ENCODE data around the gene SIRT1. TPM values are rescaled to one million over a fixed set of nuclear protein-coding genes. Genes with fewer than 3 reads are reported as not detected.
"Not testable (repeated sequence)": the region's sequence is repeated elsewhere in the genome, so short reads cannot be mapped to it uniquely, and the experiment has no call there.

SIRT1 gene
- total and polyA plus RNA-seq, 2 of the 4 experiments (the other 2 are of a cell fraction) = 9.5 to 12.9 TPM

- POLR2A ChIA-PET (ENCODE audit: unreplicated experiment) = interaction anchor here (0.6 to 0.7 kb wide), 2 partner anchors 11 to 156 kb away, joined by 3 to 7 read pairs; no protein-coding TSS in a partner anchor
These were observed 48.7 kb upstream of the SIRT1 start for GRCh38 chr10:67835541-67836394.

More at GRCh38 chr10:67835541-67836394, 48.7 kb upstream of the SIRT1 start:
- H3K9me3 ChIP-seq (ENCODE audit: control insufficient read depth, insufficient read depth, low read length); H2BK20ac ChIP-seq (ENCODE audit: low read depth, low read length); H3K9me1 ChIP-seq (ENCODE audit: insufficient read depth, low read length); H3K36me3 ChIP-seq (ENCODE audit: control insufficient read depth, insufficient read depth, low read length); H3K23ac ChIP-seq (ENCODE audit: low read depth, low read length); dilution Hi-C loops (cut with HindIII; ENCODE audit: low sequenced_read_pairs, unreplicated experiment); H3K56ac ChIP-seq (ENCODE audit: extremely low read depth, insufficient read depth, low read length); H3K14ac ChIP-seq (replicated peaks; ENCODE audit: low read depth, low read length); H3K27me3 ChIP-seq (ENCODE audit: control insufficient read depth, insufficient read depth, low read length); CTCF ChIA-PET; H3K4me3 ChIP-seq (ENCODE audit: insufficient read depth, low read depth, low read length); BruUV-seq (replicated peaks); H3K4me1 ChIP-seq (ENCODE audit: control insufficient read depth, insufficient read depth, low read length); H2BK5ac ChIP-seq (ENCODE audit: low read depth, low read length, poor library complexity, severe bottlenecking); H3K18ac ChIP-seq (ENCODE audit: low read depth, low read length); H4K91ac ChIP-seq (ENCODE audit: insufficient read depth, low read depth, low read length); H3K27ac ChIP-seq (ENCODE audit: insufficient read depth, low read length); H3K4ac ChIP-seq (ENCODE audit: low read depth, low read length); H3K79me1 ChIP-seq (ENCODE audit: low read depth in 1 of 2, low read length in 2 of 2); H4K5ac ChIP-seq (ENCODE audit: low read depth, low read length); DNase-seq; H4K8ac ChIP-seq (ENCODE audit: low read depth in 2 of 2, low read length in 2 of 2); H2BK120ac ChIP-seq (ENCODE audit: low read depth, low read length); H2AK9ac ChIP-seq (replicated peaks; ENCODE audit: low read depth, low read length, poor library complexity); in situ Hi-C loops (cut with MboI; ENCODE audit: low sequenced_read_pairs); intact Hi-C loops (cut with micrococcal nuclease); H3K9ac ChIP-seq (ENCODE audit: low read depth, low read length); H2BK15ac ChIP-seq (ENCODE audit: low read depth, low read length); H2AK5ac ChIP-seq (ENCODE audit: low read depth, low read length); H4K20me1 ChIP-seq (ENCODE audit: insufficient read depth, low read length); H3K4me2 ChIP-seq (ENCODE audit: low read depth, low read length); ATAC-seq (ENCODE audit: low read depth); H2AFZ ChIP-seq (replicated peaks; ENCODE audit: low read length, poor library complexity): not testable (repeated sequence)
- WGBS, 2 experiments (ENCODE audit: extremely low coverage in 2 of 2, insufficient read length in 1 of 2) = no CpG with 5 or more reads among the region's 6 CpGs
